ENCODE results near the gene MYT1.

MYT1 gene

GRCh38 chr20:64236137-64237088 lies 72.2 kb downstream of the MYT1 start:
- DNase-seq = no peak

DNA sequence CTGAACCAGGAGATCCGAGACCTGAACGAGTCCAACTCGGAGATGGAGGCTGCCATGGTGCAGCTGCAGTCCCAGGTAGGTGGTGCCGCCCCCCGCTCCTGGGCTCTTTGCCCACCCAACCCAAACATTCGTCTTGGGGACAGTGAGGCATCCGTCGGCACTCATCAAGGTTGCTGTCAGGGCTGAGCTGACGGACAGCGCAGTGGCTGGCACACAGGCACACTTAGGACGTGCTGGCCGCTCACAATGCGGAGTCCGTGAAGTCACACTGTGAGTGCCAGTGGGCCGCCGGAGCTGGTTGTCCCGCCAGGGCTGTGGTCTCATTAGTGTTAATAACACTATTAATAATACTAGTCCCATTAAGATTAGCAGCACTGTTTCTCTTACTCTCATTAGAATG lies 73.1 kb downstream of the MYT1 start:
- DNase-seq = no peak

DNA sequence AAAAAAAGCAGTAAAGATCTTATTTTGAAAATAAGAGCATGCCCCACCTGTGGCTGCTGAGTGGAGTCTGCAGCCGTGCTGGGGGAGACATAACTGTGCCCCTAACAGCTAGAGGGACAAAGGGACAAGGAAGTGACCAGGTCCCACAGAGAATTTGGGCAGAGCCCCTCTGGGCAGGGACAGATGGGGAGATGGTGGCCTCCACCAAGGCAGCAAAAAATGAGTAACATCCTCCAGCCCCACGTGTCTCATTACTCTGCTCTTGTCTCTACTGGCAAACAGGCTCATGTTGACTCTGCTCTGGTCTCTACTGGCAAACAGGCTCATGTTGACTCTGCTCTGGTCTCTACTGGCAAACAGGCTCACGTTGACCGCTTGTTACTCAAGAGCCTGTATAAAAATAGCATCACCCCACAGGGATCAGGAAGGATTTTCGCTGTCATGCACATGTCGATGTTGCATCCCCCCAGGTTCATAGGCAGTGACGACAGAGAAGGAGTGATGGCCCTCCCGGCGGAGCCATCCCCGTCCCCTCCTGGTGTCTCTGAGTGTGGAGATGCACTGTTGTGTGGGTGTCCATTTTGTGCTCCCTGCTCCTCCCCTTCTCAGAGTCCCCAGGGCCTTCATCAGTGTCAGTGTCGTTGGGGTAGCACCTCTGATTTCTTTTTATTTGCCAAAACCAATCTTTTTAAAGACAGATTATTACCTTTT lies 74.0 kb downstream of the MYT1 start:
- no peak for DNase-seq

DNA sequence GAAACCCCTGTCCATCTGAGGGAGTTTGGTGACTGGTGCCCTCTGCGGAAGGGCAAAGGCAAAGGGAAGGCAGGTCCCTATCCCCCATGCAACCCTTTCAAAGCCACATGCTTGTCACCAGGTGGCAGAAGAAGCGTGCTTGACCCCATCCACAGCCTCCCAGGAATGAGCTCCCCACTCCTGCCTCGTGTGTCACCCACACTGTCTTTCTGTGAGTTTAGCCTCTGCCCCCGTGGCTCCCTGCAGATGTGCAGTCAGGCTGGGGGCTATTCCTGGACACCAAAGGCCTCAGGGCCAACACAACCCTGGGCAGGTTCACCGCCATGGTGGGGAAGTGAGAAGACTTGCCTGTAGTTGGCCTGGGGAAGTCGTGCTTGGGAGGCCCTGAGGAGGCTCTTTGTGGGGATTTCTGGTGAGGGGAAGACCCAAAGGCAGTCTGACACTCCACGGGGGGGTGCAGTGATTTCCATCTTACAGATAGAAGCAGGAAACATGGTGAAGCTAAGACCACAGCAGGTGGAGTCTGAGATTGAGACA lies 74.7 kb downstream of the MYT1 start:
- DNase-seq = no peak

DNA sequence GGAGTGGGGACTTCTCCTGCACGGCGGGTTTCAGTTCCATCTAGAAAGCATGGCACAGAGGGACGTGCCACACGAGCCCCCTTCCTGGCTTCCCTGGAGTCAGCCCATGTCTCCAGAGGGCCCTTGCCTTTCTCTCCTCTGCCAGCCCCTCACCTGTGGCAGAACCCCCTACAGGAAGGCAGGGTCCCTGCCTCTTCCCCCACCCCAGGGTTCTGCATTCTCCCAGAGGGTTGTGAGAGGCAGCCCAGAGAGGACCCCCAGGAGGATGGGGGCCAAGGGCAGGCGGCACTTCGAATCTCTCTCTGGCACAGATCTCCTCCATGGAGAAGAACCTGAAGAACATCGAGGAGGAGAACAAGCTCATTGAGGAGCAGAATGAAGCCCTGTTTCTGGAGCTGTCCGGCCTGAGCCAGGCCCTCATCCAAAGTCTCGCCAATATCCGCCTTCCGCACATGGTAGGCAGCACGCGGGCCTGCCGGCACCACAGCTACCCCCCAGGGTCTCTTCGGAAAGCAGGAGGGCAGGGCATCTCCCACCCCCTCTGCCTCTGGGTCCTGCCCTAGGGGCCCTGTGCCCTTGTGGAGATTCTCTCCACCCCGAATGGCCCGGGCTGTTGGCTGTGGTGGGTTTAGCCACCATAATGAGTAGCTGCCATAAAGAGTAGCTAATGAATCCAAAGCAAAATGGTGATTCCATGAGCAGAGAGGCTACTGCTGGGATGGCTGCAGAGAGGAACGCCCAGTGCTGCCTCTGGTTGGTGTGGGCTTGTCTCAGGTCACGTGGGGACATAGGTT lies 75.4 kb downstream of the MYT1 start:
- no peak for DNase-seq

DNA sequence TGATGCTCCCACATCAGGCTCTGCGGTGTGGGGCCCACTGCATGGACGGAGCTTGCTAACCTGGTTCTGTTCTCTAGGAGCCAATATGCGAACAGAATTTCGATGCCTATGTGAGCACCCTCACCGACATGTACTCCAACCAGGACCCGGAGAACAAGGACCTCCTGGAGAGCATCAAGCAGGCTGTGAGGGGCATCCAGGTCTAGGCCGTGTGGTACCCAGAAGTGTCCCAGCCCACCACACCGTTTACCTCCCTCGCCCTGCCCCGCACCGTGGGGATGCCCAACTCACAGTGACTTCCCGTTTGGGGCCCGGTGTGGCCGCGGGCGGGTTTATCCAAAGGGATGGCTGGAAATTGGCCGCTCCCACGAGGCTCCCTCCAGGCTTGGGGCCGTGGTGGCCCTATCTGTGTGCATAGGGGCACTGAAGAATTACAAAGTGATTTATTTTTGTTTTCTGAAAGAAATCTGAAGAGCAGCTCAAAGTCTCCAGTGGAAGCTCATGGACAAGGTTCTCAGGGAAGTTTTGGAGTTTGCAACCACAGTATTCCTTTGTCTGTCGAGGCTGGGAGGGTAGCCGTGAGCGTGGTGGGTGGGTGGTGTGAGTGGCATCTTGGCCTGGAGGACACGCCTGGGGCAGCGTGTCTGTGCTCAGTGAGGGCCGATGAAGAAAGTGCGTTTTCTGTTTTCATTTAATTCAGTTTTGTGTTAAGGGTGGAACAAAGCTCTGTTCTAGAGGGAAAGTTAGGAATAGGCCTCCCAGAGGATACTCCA lies 76.2 kb downstream of the MYT1 start:
- DNase-seq = no peak

- DNase-seq = no peak
Observed at GRCh38 chr20:64241061-64241460, 76.8 kb downstream of the MYT1 start.

GRCh38 chr20:64242003-64242796 lies 77.9 kb downstream of the MYT1 start:
- no peak for DNase-seq

GRCh38 chr20:64242797-64243475 lies 78.7 kb downstream of the MYT1 start:
- no peak for DNase-seq

- no peak for DNase-seq
Observed at GRCh38 chr20:64244281-64244805, 80.1 kb downstream of the MYT1 start.

DNA sequence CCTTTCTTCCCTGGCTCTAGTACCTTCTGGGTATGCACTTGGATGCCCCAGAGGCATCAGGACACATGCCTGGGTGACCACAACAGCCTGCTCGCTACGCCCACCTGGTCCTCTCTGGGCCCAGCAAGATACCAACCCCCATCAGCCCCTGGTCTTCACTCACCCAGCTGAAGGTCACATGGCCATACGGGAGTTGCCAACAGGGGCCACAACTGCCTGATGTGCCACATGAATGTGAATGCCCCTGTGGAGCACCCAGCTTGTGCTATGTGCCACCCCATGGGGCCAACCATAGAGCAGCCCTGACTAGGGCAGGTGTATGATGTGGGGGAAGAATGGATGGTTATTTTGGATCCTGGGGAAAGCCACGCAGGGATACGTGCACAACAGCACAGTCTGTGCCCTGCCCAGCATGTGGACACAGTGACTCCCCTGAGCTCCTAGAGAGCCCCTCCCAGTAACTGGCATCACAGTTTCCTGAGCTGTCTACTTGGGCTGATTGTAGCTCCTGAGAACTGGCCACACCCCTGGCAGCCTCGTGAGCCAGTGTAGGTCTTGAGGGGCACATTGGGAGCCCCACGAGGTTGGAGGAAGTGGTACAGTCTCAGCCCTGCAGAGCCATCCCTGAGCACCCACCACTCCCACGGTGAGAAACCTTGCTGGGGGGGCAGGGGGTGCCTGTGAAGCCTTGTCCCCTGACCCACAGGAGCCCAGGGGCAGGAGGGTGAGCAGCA lies 80.8 kb downstream of the MYT1 start:
- no peak for DNase-seq

- DNase-seq = no peak
Observed at GRCh38 chr20:64245746-64246595, 81.7 kb downstream of the MYT1 start.

DNA sequence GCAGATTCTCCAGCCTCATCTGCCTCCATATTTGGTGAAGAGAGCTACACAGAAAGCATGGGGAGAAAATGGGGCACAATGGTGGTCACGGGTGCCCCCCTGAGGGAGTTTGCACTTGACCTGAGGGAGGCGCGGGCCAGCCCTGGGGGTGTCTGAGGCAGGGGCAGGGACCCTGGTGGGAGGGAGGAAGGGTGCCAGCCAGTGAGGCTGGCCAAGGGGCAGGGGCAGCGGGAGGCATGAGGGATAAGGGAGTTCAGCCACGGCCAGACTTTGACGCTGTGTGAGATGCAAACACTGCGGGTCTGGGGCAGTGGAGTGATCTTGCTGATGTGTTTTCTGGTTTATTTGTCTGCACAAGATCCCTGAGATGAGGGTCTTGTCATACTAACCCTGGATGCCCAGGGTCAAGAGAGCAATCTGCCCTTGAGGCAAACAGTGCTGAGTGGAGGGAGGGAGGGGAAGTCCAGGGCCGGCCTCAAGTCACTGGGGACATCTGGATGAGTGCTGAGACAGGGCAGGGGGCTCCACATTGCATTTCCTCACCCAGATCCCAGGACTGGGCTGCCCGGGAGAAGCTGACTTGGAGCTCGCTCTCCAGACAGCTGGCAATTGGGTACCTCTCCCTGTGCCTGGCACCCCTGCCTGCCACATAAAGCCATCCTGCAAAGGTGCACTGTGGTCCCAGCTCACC lies 82.5 kb downstream of the MYT1 start:
- no peak for DNase-seq

GRCh38 chr20:64247307-64247618 lies 83.0 kb downstream of the MYT1 start:
- no peak for DNase-seq

DNA sequence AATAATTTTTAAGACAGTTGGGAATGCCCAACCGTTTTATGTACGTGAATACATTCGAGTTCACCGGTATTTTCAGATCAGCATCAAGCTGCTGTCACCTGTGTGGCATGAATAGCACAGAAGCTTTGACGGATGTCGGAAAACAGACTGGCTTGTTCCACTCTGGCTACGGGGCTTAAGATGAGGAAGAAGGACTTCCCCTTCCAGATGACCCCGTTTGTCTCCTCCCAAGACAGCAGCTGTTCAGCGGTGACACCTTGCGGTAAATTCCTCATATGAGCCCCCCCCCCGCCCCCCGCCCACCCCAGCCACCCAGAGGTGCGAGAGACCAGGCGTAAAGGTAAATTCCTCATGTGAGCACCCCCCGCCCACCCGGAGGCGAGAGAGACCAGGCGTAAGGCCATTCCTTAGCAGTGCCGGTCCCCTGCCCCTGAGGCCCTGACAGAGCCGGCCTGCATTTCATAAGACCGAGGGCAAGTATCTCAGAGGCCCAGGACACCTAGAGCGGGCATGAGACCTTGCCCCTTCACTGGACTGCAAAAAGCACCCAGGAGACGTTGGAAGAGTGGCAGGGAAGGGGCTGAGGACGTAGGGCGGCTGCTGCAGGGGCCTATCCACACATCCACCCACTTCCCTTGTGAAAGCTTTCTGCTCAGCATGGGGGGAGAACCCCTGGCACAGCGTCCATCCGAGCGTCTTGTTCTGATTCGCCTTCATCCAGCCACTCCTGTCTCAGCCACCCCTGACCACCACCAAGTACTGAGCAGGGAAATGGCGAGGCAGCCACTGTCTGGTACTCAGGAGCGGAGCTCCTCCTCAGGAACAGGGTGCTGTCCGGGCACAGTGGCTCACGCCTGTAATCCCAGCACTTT lies 84.0 kb downstream of the MYT1 start:
- DNase-seq = no peak

GRCh38 chr20:64250027-64250426 lies 85.8 kb downstream of the MYT1 start:
- DNase-seq = no peak

DNA sequence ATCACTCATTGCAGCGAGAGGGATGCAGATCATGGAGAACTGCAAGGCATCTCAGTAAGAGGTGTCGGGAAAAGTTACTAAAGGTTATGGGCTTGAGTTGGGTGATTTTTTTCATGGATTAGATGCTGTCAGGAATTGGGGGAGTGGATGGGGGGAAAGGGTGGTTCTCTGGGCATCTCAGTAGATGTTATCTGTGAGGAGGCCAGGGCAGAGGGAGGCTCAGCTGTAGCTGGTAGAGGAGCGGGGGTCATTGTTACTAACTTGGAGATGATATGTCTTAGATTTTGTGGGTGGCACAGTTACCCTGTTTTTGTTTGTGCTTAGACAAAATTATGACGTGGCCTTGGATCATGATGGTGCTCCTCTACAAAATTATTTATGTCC lies 88.7 kb downstream of the MYT1 start:
- DNase-seq = no peak

All from fibroblast of skin of abdomen (primary cell).